ENCODE results near the gene NCKAP5L.

GRCh38 chr12:49764126-49764525, 64.1 kb downstream of the NCKAP5L start:
- no peak for TF ChIP-seq REST (IDR thresholded peaks at IDR 0.05; ENCODE audit: insufficient read depth in 1 of 2, low read depth in 2 of 2, low read length in 2 of 2)
- TF ChIP-seq TAF1 (IDR thresholded peaks at IDR 0.05; ENCODE audit: borderline replicate concordance, insufficient read depth, low read length) = no peak
